Measurements from ENCODE around the gene NCOA6.
"Not testable (repeated sequence)": the region's sequence is repeated elsewhere in the genome, so short reads cannot be mapped to it uniquely, and the experiment has no call there.

The NCOA6 gene

DNA sequence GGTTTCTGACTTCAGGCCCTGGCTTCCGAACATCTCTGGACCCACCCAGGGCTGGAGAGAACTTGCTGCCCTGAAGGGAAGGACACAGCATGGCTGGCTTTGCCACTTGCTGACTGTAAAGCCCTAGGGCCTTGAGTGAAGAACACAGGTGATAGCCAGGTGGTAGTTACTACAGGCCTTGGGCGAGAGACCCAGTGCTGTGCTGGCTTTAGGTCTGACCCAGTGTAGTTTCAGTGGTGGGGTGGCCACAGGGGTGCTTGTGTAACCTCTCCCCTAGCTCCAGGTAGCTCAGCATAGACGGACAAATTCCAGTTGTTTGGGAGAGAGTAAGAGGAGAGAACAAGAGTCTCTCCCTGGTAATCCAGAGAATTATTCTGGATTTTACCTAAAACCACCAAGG is 27.1 kb downstream of the NCOA6 start:
- DNase-seq (ENCODE audit: low read depth), result no peak
- H3K4me3 ChIP-seq (ENCODE audit: low read depth, low read length), result no peak overlapping the region
- TF ChIP-seq, protein P1, sequence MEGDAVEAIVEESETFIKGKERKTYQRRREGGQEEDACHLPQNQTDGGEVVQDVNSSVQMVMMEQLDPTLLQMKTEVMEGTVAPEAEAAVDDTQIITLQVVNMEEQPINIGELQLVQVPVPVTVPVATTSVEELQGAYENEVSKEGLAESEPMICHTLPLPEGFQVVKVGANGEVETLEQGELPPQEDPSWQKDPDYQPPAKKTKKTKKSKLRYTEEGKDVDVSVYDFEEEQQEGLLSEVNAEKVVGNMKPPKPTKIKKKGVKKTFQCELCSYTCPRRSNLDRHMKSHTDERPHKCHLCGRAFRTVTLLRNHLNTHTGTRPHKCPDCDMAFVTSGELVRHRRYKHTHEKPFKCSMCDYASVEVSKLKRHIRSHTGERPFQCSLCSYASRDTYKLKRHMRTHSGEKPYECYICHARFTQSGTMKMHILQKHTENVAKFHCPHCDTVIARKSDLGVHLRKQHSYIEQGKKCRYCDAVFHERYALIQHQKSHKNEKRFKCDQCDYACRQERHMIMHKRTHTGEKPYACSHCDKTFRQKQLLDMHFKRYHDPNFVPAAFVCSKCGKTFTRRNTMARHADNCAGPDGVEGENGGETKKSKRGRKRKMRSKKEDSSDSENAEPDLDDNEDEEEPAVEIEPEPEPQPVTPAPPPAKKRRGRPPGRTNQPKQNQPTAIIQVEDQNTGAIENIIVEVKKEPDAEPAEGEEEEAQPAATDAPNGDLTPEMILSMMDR (conservative IDR thresholded peaks at IDR 0.05; ENCODE audit: low read depth, low read length), result no peak

DNA sequence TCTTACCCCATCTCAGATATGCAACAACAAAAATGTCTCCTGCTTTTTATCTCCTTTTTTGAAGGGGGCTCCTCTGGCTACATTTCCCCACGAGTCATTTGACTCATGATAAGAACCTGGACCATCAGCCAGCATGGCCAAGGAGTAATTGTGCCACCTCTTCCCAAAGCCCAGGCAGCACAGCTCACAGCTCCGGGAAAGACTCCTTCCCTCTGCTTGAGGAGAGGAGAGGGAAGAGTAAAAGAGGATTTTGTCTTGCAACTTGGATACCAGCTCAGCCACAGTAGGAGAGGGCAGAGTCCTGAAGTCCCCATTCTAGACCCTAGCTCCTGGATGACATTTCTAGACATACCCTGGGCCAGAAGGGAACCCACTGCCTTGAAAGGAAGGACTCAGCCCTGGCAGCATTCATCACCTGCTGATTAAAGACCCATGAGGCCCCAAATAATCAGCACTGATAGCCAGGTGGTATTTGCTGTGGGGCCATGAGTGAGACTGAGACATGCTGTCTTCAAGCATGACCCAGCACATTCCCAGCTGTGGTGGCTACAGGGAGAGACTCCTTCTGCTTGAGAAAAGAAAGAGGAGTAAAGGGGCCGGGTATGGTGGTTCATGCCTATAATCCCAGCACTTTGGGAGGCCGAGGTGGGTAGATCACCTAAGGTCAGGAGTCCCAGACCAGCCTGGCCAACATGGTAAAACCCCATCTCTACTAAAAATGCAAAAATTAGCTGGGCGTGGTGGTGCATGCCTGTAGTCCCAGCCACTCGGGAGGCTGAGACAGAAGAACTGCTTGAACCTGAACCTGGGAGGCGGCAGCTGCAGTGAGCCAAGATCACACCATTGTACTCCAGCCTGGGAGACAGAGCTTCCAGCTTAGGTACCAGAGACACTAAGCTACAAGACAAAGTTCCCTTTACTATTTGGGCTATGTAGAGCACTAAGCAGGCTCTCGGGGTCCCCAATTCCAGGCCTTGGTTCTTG is 28.1 kb downstream of the NCOA6 start:
- H3K4me3 ChIP-seq (ENCODE audit: low read depth, low read length), result no peak overlapping the region
- TF ChIP-seq, protein P1 (conservative IDR thresholded peaks at IDR 0.05; ENCODE audit: low read depth, low read length), result no peak
- no peak for DNase-seq (ENCODE audit: low read depth)

DNA sequence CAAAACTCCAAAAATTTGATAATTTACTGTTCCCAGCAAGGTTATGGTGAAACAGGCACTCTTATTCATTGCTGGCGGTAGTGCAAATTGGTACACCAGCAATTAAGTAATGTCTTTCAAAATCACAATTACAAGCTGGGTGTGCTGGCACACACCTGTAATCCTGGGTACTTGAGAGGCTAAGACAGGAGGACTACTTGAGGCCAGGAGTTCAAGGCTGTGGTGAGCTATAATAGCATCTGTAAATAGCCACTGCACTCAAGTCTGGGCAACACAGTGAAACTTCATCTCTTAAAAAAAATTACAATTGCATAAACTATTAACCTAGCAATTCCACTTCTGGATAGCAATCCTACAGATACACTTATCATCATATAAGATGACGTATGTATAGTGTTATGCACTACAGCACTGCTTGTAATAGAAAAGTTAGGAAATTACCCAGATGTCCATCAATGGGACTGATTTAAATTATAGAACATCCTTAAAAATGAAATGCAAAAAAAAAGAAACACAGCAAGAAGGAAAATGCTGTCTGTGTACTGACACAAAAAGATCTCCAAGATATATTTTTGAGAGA is 31.4 kb downstream of the NCOA6 start:
- no peak overlapping the region for H3K4me3 ChIP-seq (ENCODE audit: low read depth, low read length)
- no peak for DNase-seq (ENCODE audit: low read depth)
- TF ChIP-seq, protein P1 (conservative IDR thresholded peaks at IDR 0.05; ENCODE audit: low read depth, low read length), result no peak

DNA sequence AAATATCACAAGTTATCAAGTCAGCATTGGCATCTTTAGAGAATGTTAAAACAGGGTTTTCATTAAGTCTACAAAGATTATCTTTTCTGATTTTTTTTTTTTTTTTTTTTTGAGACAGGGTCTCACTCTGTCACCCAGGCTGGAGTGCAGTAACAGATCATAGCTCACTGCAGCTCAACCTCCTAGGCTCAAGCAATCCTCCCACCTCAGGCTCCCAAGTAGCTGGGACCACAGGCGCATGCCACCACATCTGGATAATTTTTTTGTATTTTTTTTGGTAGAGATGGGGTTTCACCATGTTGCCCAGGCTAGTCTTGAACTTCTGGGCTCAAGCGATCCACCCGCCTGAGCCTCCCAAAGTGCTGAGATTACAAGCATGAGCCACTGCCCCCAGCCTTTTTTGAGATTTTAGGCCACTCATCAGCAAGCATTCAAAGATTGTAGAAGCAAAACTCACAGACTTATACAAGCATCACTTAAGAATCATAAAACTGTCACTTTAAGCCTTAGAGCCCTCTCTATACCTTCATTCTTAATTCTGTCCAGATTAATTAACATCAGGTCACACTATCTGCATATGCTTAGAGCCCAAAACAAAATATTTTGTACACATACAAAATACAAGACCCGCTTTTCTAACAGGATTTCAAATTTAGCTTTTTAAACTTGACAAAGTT is 32.6 kb downstream of the NCOA6 start:
- no peak overlapping the region for H3K4me3 ChIP-seq (ENCODE audit: low read depth, low read length)
- TF ChIP-seq, protein P1 (conservative IDR thresholded peaks at IDR 0.05; ENCODE audit: low read depth, low read length), result no peak
- DNase-seq (ENCODE audit: low read depth), result no peak

DNA sequence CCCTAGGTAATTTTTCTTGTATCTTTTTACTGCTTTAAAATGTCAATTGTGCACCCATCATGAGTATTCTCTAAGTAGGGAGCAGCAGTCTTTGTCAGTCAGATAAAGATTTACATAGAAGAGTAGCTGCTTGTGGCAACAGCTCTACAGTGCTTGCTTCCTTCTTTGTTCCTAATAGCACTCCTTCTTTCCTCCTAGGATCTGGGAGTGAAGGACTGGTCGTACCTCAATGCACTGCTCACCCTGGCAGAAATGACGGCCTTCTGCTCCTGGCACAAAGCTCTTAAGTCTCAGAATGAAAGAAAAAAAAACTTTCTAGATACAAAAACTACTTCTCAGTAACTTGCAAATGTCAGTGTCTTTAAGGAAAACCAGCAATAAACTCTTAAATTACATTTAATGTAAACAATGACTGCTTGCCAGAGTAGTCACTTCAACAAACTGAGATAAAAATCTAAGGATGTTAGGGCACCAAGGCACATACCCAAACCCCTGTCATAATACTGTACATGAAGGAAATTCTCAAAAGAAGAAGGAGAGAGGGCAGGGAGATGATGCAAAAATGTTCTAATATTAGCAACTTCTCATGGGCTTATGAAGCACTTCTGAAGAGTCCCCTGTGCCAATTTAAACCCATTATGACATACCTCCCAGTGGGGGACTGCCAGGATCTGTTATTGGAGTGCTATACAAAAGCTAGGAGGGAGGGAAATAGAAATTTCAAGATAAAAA is 34.0 kb downstream of the NCOA6 start:
- TF ChIP-seq, protein P1 (conservative IDR thresholded peaks at IDR 0.05; ENCODE audit: low read depth, low read length), result no peak
- no peak overlapping the region for H3K4me3 ChIP-seq (ENCODE audit: low read depth, low read length)
- peak; percentile 75 for DNase-seq (ENCODE audit: low read depth)

DNA sequence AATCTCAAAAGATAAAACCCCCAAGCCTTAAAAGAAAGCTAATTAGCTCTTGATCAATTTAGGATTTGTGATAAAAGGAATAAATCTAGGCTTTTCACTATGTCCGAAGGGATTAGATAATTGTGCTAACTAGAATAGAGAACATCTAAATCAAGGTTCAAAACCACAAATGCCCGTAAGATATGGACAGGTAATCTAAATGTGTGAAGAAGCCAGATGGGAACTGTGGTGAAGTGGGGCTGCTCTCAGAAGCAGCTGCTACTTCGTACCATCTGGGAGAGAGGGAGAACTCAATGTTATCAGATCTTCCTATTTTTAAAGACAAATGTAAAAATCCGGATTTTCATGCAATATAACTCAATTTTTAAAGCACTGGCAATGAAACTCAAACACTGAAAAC is 44.2 kb downstream of the NCOA6 start:
- TF ChIP-seq, protein P1 (conservative IDR thresholded peaks at IDR 0.05; ENCODE audit: low read depth, low read length), result no peak
- no peak for DNase-seq (ENCODE audit: low read depth)
- no peak overlapping the region for H3K4me3 ChIP-seq (ENCODE audit: low read depth, low read length)

DNA sequence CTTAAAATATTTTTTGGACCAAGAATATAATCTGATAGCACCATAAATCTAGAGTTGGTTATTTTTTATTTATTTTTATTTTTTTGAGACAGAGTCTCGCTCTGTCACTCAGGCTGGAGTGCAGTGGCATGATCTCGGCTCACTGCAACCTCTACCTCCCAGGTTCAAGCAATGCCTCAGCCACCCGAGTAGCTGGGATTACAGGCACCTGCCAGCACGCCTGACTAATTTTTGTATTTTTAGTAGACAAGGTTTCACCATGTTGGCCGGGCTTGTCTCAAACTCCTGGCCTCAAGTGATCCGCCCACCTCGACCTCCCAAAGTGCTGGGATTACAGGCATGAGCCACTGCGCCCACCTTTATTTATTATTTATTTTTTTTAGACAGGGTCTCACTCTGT is 45.2 kb downstream of the NCOA6 start:
- not testable (repeated sequence) for H3K4me3 ChIP-seq (ENCODE audit: low read depth, low read length); DNase-seq (ENCODE audit: low read depth)
